ENCODE measurements around the gene LSG1. TPM values are rescaled to one million over a fixed set of nuclear protein-coding genes. Genes with fewer than 3 reads are reported as not detected.

Gene LSG1
- total RNA-seq, 1 donor from 2014 or later = 20.4 TPM

- H3K9me3 Mint-ChIP-seq (ENCODE audit: low read depth) = no peaks in the 10 kb centered on the region
- no peak for TF ChIP-seq CTCF (IDR thresholded peaks at IDR 0.05)
- H3K4me1 Mint-ChIP-seq (ENCODE audit: low read depth) = no peaks in the 10 kb centered on the region
- H3K27ac Mint-ChIP-seq (ENCODE audit: unreplicated experiment) = no peak overlapping the region
- no peak for DNase-seq (ENCODE audit: low spot score)
- no peaks in the 10 kb centered on the region for H3K27me3 Mint-ChIP-seq (ENCODE audit: low read depth)
- H3K4me3 Mint-ChIP-seq (ENCODE audit: unreplicated experiment) = no peak overlapping the region
- peaks cover 19% of the 10 kb centered on the region for H3K36me3 Mint-ChIP-seq (ENCODE audit: low read depth)
Measured at GRCh38 chr3:194664857-194665256, 7.1 kb downstream of the LSG1 start.

GRCh38 chr3:194661946-194662345 is 10.0 kb downstream of the LSG1 start:
- Mint-ChIP-seq H3K27ac (ENCODE audit: unreplicated experiment) (no peak overlapping the region), H3K9me3 (ENCODE audit: low read depth) (no peaks in the 10 kb centered on the region)

GRCh38 chr3:194661374-194661773 is 10.6 kb downstream of the LSG1 start:
- H3K4me1 Mint-ChIP-seq (ENCODE audit: low read depth) = no peaks in the 10 kb centered on the region
- no peaks in the 10 kb centered on the region for H3K9me3 Mint-ChIP-seq (ENCODE audit: low read depth)
- H3K27ac Mint-ChIP-seq (ENCODE audit: unreplicated experiment) = no peak overlapping the region
- no peak for DNase-seq (ENCODE audit: low spot score)
- peaks cover 30% of the 10 kb centered on the region for H3K36me3 Mint-ChIP-seq (ENCODE audit: low read depth)
- H3K4me3 Mint-ChIP-seq (ENCODE audit: unreplicated experiment) = no peak overlapping the region
- TF ChIP-seq CTCF (IDR thresholded peaks at IDR 0.05) = no peak
- no peaks in the 10 kb centered on the region for H3K27me3 Mint-ChIP-seq (ENCODE audit: low read depth)

More at GRCh38 chr3:194661946-194662345, 10.0 kb downstream of the LSG1 start:
- TF ChIP-seq CTCF (IDR thresholded peaks at IDR 0.05) = no peak
- Mint-ChIP-seq H3K36me3 (ENCODE audit: low read depth) (peaks cover 29% of the 10 kb centered on the region), H3K27me3 (ENCODE audit: low read depth) (no peaks in the 10 kb centered on the region), H3K4me1 (ENCODE audit: low read depth) (no peaks in the 10 kb centered on the region), H3K4me3 (ENCODE audit: unreplicated experiment) (no peak overlapping the region)
- DNase-seq (ENCODE audit: low spot score) = no peak

GRCh38 chr3:194659778-194660177 is 12.2 kb downstream of the LSG1 start:
- H3K4me1 Mint-ChIP-seq (ENCODE audit: low read depth) = no peaks in the 10 kb centered on the region
- no peak overlapping the region for H3K27ac Mint-ChIP-seq (ENCODE audit: unreplicated experiment)
- H3K36me3 Mint-ChIP-seq (ENCODE audit: low read depth) = peaks cover 21% of the 10 kb centered on the region
- no peaks in the 10 kb centered on the region for H3K9me3 Mint-ChIP-seq (ENCODE audit: low read depth)
- no peak for TF ChIP-seq CTCF (IDR thresholded peaks at IDR 0.05)
- H3K4me3 Mint-ChIP-seq (ENCODE audit: unreplicated experiment) = no peak overlapping the region
- DNase-seq (ENCODE audit: low spot score) = no peak
- no peaks in the 10 kb centered on the region for H3K27me3 Mint-ChIP-seq (ENCODE audit: low read depth)

GRCh38 chr3:194658477-194659242 is 13.3 kb downstream of the LSG1 start:
- H3K36me3 Mint-ChIP-seq (ENCODE audit: low read depth) = peaks cover 29% of the 10 kb centered on the region
- no peak for TF ChIP-seq CTCF (IDR thresholded peaks at IDR 0.05)
- no peaks in the 10 kb centered on the region for H3K9me3 Mint-ChIP-seq (ENCODE audit: low read depth)

More at GRCh38 chr3:194658477-194659242, 13.3 kb downstream of the LSG1 start:
- Mint-ChIP-seq H3K27ac (ENCODE audit: unreplicated experiment) (no peak overlapping the region), H3K27me3 (ENCODE audit: low read depth) (no peaks in the 10 kb centered on the region), H3K4me1 (ENCODE audit: low read depth) (no peaks in the 10 kb centered on the region), H3K4me3 (ENCODE audit: unreplicated experiment) (no peak overlapping the region)
- no peak for DNase-seq (ENCODE audit: low spot score)

All from chondrocyte (in vitro differentiated cells).